Measurements from ENCODE around the gene DYNC1LI1.

The DYNC1LI1 gene

DNA sequence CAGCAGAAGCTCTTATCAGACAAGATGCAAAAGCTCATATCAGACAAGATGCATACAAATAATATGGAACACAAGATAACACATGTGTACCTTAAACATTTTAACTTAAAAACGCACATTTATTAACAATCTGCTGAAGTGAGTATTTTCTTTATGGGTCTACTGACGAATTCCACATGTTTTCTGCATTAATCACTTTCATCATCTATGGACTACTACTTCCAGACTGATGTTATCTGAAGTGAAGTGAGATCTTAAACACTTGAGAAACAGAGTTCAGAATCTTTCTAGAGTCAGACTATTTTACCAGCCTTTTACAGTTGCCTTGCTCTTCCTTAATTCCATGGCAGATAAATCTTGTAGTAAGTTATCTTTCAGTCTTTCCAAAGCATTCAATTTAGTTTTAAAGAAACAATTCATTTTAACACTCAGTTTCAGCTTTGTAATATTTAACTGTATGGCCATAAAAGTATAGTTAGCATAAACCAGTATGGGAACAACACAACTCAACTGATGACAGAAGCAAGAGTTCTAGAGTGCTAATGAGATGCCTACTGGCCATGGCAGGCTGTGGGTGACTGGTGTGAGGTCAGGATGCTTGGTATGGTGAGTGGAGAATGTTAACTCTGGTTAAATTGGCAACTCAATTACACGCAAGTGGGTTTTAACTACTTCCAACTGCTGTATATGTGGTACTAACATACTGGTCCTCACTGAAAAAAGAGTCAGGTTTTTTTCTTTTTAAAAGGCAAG, 77.8 kb downstream of the DYNC1LI1 start:
- DNase-seq (ENCODE audit: low spot score), result no peak

- DNase-seq (ENCODE audit: low spot score), result no peak
These were observed 82.1 kb downstream of the DYNC1LI1 start for GRCh38 chr3:32488474-32489008.

- DNase-seq (ENCODE audit: low spot score), result no peak
These were observed 82.7 kb downstream of the DYNC1LI1 start for GRCh38 chr3:32487781-32488473.

GRCh38 chr3:32484436-32484835, 86.2 kb downstream of the DYNC1LI1 start:
- no peak for DNase-seq (ENCODE audit: low spot score)

DNA sequence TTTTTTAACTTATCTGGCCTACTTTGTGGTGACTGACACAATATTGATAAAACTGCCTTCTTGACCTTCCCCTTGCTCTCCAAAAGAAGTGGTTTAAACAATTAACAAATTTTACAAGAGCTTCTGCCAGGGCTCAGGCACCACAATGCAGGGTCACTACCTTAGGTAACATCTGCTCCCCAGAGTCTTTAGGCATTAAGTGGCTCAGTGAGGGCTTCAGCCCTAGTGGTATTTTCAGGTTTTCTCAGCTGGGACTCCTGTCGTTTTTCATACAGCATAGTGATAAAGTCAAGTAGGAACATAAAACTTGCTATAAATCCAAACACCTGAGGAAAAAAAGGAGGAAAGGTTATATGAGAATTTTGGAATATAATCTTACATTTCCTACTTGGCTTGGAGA, 86.9 kb downstream of the DYNC1LI1 start:
- DNase-seq (ENCODE audit: low spot score), result no peak

DNA sequence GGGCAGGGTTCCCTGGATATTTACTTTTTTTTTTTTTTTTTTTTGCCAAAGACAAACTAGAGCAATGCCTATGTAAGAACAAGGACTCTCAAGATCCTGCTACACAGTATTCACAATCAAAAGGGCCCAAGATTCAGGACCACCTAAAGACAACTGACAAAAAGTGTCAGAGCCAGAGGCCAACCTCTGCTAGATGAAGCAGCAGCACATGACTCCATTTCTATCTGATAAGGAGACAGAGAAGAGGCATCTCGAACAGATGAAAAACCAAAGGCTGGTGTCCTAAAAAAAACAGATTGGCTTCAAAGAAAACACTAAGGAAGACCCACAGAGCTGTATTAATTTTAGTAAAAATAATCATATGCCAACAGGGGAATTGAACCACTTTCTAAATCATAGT, 88.0 kb downstream of the DYNC1LI1 start:
- DNase-seq (ENCODE audit: low spot score), result no peak

DNA sequence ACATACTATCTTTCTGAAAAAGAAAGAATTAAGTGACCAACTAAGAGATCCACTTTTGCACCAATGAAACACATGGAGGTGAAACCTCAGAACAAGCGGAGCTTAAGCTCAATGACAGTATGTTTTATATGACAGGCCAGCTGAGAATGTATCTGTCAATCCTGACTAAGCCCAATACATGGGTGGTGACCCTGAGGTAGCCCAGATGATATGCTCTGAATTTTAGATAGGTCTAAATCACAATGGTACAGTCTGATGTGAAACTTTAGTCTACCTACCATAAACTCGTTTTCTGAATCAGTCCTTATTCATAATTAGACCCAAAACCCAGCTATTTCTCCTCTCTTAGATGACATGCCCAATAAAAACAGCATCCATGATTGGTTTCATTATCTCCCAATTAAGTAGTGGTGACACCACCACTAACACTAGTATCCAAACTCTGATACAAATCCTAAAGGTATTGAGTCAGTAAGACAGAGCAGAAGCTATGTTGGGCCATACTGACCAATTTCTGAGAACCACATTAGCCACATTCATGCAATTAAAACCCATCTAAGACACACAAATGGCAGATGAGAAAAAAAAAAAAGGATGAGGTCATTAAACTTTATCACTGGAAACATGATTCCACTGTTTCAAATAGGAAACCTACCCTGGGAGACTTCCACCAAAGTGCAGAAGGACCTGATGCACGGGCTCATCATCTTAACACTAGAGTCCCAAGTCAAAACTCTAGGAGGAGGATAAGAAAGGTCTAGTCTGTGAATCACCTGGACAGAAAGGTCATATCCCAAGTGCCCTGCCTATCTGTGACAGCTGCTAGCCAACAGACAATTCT, 88.6 kb downstream of the DYNC1LI1 start:
- no peak for DNase-seq (ENCODE audit: low spot score)

- DNase-seq (ENCODE audit: low spot score), result no peak
These were observed 90.1 kb downstream of the DYNC1LI1 start for GRCh38 chr3:32480604-32481003.

All from left forelimb (tissue), 1 donor.